K562 (cell line): ENCODE data around the gene ITPRID2. TPM values are rescaled to one million over a fixed set of nuclear protein-coding genes. Genes with fewer than 3 reads are reported as not detected.

Experiments
- LCOR ChIP-seq: sonication (generic); formaldehyde crosslinking; IDR thresholded peaks from 2 replicates; pipeline ENCODE4 v1.8.0; 2022; ENCODE audit warnings: mild to moderate bottlenecking, missing genetic modification reagents
- NCOA6 ChIP-seq: fragments of 450-650 bp; IDR thresholded peaks from 2 replicates; pipeline ENCODE4 v1.6.1; 2017; ENCODE audit warnings: mild to moderate bottlenecking
- STAT5B ChIP-seq: fragments of 250-450 bp; sonication (Bioruptor Pico); IDR thresholded peaks from 2 replicates; pipeline ENCODE4 v1.8.0; 2021; ENCODE audit warnings: mild to moderate bottlenecking, inconsistent platforms
- ZNF316 ChIP-seq: fragments of 450-650 bp; IDR thresholded peaks from 2 replicates; pipeline ENCODE4 v1.6.1; 2016
- ZNF586 ChIP-seq: fragments of 450-650 bp; formaldehyde crosslinking; conservative IDR thresholded peaks from 2 replicates; pipeline ENCODE4 v1.4.0; 2020; ENCODE audit warnings: mild to moderate bottlenecking, moderate library complexity
- ZNF695 ChIP-seq: fragments of 450-650 bp; formaldehyde crosslinking; IDR thresholded peaks from 2 replicates; pipeline ENCODE4 v1.4.0; 2020; ENCODE audit warnings: mild to moderate bottlenecking, moderate library complexity
- polyA plus RNA-seq, 8 experiments: library from polyadenylated mRNA; depleted of rRNA in 4 of 8; stranded (reverse) in 5 of 8; unstranded in 3 of 8; fragments of >200 nt; fragmentation: Nextera tagmentation in 2 of 8; fragmentation: Illumina TruSeq in 1 of 8; extraction: Ambion mirVana in 2 of 8; extraction: Trizol in 1 of 8; gene quantifications; 2 replicates each; pipeline versions ENCODE4 v1.2.1 to v1.2.3, GENCODE V29; 2011 to 2014; ENCODE audit warnings: inconsistent platforms in 1 of 8, missing spikeins in 1 of 8
- total RNA-seq, 7 experiments: library from RNA; depleted of rRNA in 6 of 7; stranded (reverse); fragments of >200 nt in 6 of 7; fragmentation: Illumina TruSeq in 2 of 7; extraction: Trizol in 2 of 7; gene quantifications; 2 replicates each; pipeline versions ENCODE4 v1.2.1 to v1.2.3, GENCODE V29; 2011 to 2021; ENCODE audit warnings: low replicate concordance in 1 of 7
- TF ChIP-seq, protein P1 (sequence below): fragments of 250-450 bp; sonication (Bioruptor Pico); IDR thresholded peaks from 2 replicates; pipeline ENCODE4 v1.5.0; 2022; ENCODE audit warnings: mild to moderate bottlenecking
- TF ChIP-seq, protein P2 (sequence below): fragments of 450-650 bp; IDR thresholded peaks from 2 replicates; pipeline ENCODE4 v1.6.1; 2017; ENCODE audit warnings: antibody characterized with exemption, mild to moderate bottlenecking

The ITPRID2 gene
- total and polyA plus RNA-seq, 9 of the 15 experiments (the other 6 are each of a cell fraction or from before 2014, with no cell fraction given) = 18.5 to 77.8 (median 52.0) TPM

DNA sequence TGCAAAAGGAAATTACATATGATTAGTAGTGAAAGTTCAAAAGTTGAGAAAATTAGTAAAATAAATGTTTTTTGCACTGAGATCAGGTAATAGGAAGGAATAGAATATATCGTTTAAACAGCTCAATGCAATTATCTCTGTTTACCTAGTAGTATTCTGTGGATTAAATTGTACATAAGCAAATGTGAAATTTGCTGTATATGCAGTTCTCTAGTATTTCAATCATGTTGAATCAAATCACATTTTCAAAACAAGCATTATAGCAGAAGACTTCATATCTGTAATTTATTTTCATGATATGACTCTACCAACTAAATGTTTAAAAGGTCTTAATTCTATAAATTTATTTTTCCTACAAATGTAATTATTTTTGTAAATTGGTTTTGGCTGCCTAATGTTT, 31.6 kb downstream of the ITPRID2 start (continued):
- TF ChIP-seq NCOA6 = no peak
- TF ChIP-seq ZNF695 (CRISPR knock-in tag) = no peak
- no peak for TF ChIP-seq STAT5B (CRISPR knock-in tag)
- TF ChIP-seq, protein P1, sequence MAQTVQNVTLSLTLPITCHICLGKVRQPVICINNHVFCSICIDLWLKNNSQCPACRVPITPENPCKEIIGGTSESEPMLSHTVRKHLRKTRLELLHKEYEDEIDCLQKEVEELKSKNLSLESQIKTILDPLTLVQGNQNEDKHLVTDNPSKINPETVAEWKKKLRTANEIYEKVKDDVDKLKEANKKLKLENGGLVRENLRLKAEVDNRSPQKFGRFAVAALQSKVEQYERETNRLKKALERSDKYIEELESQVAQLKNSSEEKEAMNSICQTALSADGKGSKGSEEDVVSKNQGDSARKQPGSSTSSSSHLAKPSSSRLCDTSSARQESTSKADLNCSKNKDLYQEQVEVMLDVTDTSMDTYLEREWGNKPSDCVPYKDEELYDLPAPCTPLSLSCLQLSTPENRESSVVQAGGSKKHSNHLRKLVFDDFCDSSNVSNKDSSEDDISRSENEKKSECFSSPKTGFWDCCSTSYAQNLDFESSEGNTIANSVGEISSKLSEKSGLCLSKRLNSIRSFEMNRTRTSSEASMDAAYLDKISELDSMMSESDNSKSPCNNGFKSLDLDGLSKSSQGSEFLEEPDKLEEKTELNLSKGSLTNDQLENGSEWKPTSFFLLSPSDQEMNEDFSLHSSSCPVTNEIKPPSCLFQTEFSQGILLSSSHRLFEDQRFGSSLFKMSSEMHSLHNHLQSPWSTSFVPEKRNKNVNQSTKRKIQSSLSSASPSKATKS (CRISPR knock-in tag) = no peak
- TF ChIP-seq, protein P2, sequence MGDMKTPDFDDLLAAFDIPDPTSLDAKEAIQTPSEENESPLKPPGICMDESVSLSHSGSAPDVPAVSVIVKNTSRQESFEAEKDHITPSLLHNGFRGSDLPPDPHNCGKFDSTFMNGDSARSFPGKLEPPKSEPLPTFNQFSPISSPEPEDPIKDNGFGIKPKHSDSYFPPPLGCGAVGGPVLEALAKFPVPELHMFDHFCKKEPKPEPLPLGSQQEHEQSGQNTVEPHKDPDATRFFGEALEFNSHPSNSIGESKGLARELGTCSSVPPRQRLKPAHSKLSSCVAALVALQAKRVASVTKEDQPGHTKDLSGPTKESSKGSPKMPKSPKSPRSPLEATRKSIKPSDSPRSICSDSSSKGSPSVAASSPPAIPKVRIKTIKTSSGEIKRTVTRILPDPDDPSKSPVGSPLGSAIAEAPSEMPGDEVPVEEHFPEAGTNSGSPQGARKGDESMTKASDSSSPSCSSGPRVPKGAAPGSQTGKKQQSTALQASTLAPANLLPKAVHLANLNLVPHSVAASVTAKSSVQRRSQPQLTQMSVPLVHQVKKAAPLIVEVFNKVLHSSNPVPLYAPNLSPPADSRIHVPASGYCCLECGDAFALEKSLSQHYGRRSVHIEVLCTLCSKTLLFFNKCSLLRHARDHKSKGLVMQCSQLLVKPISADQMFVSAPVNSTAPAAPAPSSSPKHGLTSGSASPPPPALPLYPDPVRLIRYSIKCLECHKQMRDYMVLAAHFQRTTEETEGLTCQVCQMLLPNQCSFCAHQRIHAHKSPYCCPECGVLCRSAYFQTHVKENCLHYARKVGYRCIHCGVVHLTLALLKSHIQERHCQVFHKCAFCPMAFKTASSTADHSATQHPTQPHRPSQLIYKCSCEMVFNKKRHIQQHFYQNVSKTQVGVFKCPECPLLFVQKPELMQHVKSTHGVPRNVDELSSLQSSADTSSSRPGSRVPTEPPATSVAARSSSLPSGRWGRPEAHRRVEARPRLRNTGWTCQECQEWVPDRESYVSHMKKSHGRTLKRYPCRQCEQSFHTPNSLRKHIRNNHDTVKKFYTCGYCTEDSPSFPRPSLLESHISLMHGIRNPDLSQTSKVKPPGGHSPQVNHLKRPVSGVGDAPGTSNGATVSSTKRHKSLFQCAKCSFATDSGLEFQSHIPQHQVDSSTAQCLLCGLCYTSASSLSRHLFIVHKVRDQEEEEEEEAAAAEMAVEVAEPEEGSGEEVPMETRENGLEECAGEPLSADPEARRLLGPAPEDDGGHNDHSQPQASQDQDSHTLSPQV = no peak
- TF ChIP-seq LCOR (CRISPR knock-in tag) = no peak
- peak; percentile 91 for TF ChIP-seq ZNF316
- TF ChIP-seq ZNF586 (CRISPR knock-in tag) = no peak
